ENCODE results near the gene SNRNP70. TPM values are rescaled to one million over a fixed set of nuclear protein-coding genes. Genes with fewer than 3 reads are reported as not detected.

The SNRNP70 gene
- total and polyA plus RNA-seq, 2 of the 13 experiments (the other 11 are each of a cell fraction or from before 2014, with no cell fraction given), result 150 to 210 TPM

DNA sequence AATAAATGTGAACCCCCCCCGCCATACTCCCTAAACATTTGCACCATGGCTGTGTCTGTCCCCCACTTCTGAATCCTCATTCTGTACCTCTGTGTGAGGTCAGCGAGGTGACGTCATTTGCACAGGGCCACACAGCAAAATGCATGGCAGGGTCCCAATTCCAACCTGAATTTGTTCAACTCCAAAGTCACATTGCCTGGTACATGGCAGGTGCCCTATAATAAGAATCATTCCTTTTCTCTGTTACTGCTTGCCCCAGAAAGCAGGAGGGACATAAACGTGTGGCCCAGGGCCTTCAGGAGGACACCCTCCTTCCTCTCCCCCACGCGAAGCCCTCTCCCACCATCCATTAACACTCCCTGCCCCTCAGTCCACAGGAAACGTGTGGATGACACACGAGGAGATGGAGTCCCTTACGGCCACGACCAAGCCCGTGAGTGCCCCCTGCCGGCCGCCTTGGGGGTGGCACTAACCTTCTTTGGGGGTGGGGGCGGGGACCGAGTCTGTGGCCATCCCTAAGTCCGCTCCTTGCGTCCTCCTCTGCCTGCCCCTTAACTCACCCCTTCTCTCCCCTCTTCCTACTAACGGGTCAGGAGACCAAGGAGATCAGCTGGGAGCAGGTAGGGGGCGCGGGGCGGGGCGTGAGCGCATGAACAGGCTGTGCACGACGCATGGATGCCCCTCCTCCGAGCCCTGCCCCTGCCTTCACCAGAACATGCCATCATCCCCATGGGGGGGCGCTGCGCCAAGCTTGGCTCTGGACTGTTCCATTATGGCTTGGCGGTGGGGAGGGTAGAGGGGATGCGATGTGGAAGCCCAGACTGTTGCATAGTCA lies 60.5 kb downstream of the SNRNP70 start (continued):
- TF ChIP-seq ZNF253 (CRISPR knock-in tag; IDR thresholded peaks at IDR 0.05; ENCODE audit: borderline replicate concordance), result 0 out of 2 replicates have a peak, but pooled peaks have one; percentile 30
- TF ChIP-seq, protein P1, sequence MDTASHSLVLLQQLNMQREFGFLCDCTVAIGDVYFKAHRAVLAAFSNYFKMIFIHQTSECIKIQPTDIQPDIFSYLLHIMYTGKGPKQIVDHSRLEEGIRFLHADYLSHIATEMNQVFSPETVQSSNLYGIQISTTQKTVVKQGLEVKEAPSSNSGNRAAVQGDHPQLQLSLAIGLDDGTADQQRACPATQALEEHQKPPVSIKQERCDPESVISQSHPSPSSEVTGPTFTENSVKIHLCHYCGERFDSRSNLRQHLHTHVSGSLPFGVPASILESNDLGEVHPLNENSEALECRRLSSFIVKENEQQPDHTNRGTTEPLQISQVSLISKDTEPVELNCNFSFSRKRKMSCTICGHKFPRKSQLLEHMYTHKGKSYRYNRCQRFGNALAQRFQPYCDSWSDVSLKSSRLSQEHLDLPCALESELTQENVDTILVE (CRISPR knock-in tag; IDR thresholded peaks at IDR 0.05), result 0 out of 2 replicates have a peak, but pooled peaks have one; percentile 29
- TF ChIP-seq ZMAT3 (CRISPR knock-in tag; conservative IDR thresholded peaks at IDR 0.05), result no peak
- no peak for TF ChIP-seq ZFP1 (CRISPR knock-in tag; IDR thresholded peaks at IDR 0.05)
- TF ChIP-seq ATF7 (IDR thresholded peaks at IDR 0.05), result peak; percentile 95
- TF ChIP-seq ATF7 (CRISPR knock-in tag; IDR thresholded peaks at IDR 0.05), result no peak
- no peak for TF ChIP-seq ELF1 (CRISPR knock-in tag; IDR thresholded peaks at IDR 0.05)
- no peak for TF ChIP-seq TEAD3 (CRISPR knock-in tag; optimal IDR thresholded peaks at IDR 0.05; ENCODE audit: borderline replicate concordance)
- TF ChIP-seq FLYWCH1 (CRISPR knock-in tag; IDR thresholded peaks at IDR 0.05), result no peak
- no peak for TF ChIP-seq CC2D1A (CRISPR knock-in tag; IDR thresholded peaks at IDR 0.05)
- TF ChIP-seq ARID2 (CRISPR knock-in tag; IDR thresholded peaks at IDR 0.05; ENCODE audit: borderline replicate concordance), result no peak
- no peak for TF ChIP-seq ZNF235 (CRISPR knock-in tag; IDR thresholded peaks at IDR 0.05; ENCODE audit: borderline replicate concordance)
- no peak for TF ChIP-seq RFX3 (CRISPR knock-in tag; IDR thresholded peaks at IDR 0.05)
- no peak for TF ChIP-seq ZNF761 (CRISPR knock-in tag; conservative IDR thresholded peaks at IDR 0.05)
- no peak for TF ChIP-seq SOX6 (IDR thresholded peaks at IDR 0.05)
- peak; percentile 40; the same call in 1 of the 2 replicates for TF ChIP-seq SOX6 (CRISPR knock-in tag; IDR thresholded peaks at IDR 0.05)
- TF ChIP-seq KDM2A (CRISPR knock-in tag; IDR thresholded peaks at IDR 0.05; ENCODE audit: borderline replicate concordance, low read depth), result peak; percentile 45; the same call in 1 of the 2 replicates
- TF ChIP-seq ZNF720 (CRISPR knock-in tag; IDR thresholded peaks at IDR 0.05), result no peak
- TF ChIP-seq GATAD2A (CRISPR knock-in tag; IDR thresholded peaks at IDR 0.05), result peak; percentile 45; the same call in 1 of the 2 replicates
- no peak for TF ChIP-seq ZSCAN29 (CRISPR knock-in tag; conservative IDR thresholded peaks at IDR 0.05)
- TF ChIP-seq ZNF501 (CRISPR knock-in tag; IDR thresholded peaks at IDR 0.05), result no peak
- TF ChIP-seq, protein P2, sequence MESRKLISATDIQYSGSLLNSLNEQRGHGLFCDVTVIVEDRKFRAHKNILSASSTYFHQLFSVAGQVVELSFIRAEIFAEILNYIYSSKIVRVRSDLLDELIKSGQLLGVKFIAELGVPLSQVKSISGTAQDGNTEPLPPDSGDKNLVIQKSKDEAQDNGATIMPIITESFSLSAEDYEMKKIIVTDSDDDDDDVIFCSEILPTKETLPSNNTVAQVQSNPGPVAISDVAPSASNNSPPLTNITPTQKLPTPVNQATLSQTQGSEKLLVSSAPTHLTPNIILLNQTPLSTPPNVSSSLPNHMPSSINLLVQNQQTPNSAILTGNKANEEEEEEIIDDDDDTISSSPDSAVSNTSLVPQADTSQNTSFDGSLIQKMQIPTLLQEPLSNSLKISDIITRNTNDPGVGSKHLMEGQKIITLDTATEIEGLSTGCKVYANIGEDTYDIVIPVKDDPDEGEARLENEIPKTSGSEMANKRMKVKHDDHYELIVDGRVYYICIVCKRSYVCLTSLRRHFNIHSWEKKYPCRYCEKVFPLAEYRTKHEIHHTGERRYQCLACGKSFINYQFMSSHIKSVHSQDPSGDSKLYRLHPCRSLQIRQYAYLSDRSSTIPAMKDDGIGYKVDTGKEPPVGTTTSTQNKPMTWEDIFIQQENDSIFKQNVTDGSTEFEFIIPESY (CRISPR knock-in tag; IDR thresholded peaks at IDR 0.05), result peak; percentile 96
